HG03097 (cell line): ENCODE data around the gene CD3G.

Experiments used
- ATAC-seq: cut with Tn5 transposase; IDR thresholded peaks from one replicate; pipeline ENCODE4 v1.9.1; 2021; ENCODE audit not compliant: unreplicated experiment, low FRiP score

The CD3G gene

DNA sequence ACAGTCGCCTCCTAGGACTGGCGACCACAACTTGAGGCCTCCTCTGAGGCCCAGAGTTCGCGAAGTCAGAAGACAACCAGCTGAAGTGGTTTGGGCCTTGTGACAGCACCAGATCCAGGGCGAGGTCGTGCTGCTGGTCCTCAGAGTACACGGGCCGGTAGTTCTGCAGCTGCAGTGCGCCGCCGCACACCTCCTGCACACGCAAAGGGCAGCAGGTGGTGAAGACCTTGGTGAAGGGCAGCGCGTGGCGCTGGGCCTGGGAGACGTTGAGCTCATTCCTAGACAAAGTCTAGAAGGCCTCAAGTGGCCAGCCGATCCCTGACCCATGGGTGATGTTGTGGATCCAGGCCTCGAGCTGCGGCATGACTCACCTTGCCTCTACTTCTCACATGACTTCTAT is 21.4 kb upstream of the CD3G start:
- no peak for ATAC-seq

DNA sequence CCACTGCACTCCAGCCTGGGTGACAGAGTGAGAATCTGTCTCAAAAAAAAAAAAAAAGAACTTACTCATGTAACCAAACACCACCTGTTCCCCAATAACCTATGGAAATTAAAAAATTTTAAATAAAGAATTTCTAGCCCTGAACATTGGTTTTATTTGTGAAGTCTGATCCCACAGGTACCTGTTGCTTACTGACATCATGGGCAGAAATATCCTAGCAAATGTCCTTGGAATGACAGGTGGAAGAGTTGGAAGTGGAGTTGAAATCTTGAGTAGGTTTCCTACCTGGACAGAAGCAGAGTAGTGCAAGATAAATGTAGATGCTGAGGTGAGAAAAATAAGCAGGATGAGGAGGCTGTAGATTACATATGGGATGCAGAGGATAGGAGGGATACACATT is 18.9 kb upstream of the CD3G start:
- ATAC-seq, result no peak

DNA sequence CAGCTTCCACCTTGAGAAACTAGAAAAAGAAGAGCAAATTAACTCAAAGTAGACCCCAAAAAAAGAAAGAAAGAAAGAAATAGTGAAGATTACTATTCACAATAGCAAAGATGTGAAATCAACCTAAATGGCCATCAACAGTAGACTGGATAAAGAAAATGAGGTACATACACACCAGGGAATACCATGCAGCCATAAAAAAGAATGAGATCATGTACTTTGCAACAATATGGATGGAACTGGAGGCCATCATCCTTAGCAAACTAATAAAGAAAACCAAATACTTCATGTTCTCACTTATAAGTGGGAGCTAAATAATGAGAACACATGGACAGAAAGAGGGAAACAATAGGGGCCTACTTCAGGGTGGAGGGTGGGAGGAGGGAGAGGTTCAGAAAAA is 15.4 kb upstream of the CD3G start:
- no peak for ATAC-seq

DNA sequence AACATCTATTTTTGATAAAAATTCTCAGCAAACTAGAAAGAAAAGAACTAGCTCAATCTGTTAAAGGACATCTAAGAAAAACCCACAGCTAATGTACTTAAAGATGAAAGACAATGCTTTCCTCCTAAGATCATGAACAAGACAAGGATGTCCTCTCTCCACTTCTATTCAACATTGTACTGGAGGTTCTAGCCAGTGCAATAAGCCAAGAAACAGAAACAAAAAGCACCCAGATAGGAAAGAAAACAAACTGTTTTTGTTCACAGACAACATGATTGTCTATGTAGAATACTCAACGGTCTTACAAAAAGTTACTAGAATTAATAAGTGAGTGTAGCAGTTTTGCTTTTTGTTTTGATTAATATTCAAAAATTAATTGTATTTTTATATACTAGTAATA is 9.4 kb upstream of the CD3G start:
- ATAC-seq, result no peak

DNA sequence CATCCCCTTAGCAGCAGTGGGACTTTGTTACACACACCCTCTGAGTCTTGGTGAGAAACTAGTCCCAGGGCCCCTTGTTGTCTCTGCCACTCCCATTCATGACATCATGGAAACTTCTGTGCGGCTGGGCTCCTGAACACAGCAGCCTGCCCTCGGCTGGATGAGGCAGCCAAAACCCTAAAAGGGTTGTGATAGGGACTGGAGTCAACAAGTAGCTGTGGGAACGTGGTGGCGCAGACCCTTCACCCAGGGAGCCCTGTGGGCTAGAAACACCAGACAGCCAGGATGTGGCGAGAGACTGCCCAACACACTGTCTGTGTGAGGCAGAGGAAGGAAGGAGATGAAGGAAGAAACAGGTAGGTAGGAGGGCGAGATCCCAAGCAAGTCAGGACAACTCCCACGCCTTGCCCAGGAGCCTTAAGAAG is 5.5 kb upstream of the CD3G start:
- ATAC-seq, result no peak

DNA sequence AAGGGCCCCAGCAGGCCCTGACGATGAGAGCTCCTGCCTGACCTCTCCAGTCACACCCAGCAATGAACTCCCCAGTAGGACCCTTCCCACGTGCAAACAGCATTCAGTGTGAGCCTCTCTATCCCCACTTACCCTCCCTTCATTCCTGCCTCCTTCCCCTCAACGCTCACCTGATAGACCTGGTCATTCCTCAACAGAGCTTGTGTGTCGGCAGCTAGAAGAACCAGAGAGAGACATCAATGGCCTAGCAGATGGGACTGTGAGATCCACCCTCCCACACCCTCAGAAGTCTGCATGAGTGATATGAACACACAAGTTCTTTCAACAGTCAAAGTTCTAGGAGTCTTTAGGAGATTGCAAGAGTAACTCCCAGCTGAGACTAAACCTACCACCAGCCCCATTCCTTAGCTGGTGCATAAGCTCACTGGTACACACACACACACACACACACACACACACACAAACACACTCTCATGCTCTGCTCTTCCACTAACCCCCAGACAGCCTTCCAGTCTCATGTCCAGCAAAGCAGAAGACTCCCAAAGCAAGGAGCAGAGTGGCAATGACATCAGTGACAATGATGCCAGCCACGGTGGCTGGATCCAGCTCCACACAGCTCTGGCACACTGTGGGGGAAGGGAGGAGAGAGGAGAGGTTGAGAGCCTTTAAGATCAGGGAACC is 4.7 kb upstream of the CD3G start:
- no peak for ATAC-seq

DNA sequence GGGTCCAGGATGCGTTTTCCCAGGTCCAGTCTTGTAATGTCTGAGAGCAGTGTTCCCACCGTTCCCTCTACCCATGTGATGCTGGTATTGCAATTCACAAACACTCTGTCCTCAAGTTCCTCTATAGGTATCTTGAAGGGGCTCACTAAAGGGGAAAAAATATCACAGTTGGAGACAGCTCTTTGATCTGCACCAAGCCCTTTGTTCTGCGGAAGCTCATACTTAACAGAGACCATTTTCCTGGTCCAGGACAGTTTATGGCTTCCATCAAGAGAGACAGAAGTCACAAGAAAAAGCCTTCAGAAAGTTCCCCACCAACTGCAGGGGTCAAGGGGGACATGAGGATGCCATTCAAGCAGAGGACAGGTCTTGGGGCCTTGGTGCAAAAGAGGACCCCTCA is 3.7 kb upstream of the CD3G start:
- no peak for ATAC-seq

DNA sequence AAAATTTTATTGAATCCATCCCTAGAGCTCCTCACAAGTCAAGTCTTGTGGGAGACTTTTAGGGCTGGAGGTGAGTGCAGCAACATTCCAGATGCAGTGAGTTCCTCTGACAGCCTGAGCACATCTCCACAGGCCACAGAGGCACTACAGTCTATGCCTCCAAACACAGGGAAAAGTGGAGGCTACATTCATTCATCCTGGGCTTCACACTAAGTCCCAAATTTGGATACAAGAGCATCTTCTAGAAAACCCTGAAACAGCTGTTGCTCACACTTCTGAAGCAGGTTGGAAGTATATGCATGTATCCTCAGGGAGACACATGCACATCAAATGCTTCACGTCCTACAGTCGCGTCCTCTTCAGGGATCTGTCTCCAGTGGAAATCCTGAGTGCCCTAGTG is 2.9 kb upstream of the CD3G start:
- no peak for ATAC-seq

DNA sequence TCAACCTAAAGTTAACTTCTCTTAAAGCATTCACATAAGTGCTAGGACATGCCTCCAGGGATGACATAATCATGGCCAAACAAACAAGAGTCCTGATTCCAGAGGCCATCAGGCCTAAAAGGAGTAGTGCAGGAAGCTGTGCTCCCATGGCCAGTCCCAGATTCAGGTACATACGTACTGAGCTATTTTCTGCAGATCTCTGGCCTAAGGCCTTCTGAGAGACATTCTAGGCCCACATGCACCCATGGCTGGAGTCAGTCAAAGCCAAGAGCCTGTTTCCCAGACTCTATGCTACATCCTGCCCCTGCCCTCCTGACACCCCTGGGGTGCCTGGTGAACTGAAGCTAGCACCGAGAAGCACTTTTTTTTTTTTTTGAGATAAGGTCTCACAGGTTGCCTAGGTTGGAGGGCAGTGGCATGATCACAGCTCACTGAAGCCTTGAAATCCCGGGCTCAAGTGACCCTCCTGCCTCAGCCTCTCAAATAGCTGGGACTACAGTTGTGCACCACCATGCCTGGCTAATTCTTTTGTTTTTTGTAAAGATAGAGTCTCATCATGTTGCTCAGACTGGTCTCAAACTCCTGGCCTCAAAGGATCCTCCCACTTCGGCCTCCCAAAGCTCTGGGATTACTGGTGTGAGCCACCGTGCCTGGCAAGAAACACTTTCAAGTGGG is 2.2 kb upstream of the CD3G start:
- no peak for ATAC-seq

DNA sequence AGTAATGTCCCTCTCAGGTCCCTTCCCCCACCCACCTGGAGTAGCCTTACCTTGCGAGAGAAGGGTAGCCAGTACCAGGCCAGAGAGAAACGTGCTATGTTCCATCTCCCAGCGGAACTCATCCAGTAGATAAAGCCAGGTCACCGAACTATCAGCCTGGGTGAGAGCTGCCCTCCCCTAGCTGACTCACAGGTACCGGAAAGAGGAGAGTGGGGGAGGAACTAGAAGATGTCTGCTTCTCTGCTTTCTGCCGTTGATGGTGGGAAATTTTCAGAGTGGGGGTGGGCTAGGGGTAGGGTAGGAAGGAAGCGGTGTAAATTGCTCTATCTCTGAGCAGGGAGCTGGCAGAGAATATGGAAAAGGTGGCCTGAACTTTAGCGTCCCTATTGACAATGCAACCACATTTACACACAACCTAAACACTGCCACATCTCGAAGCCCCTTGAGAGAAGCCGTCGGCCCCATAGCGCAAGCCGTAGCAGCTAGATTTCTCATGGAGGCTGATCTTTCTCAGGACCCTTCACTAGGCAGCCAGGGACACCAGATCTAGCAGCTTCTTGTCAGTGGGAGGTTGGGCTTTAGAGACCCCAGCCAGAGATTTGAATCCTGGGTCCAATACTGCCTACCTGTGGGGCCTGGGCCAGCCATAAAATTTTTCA is 1.5 kb upstream of the CD3G start, which contains the start of gene CD3D:
Gene CD3D, minus strand, starts transcription at position 203 of the 659 bp plus-strand sequence. Its CDS starts 98 bp downstream, at position 105.
- no peak for ATAC-seq

DNA sequence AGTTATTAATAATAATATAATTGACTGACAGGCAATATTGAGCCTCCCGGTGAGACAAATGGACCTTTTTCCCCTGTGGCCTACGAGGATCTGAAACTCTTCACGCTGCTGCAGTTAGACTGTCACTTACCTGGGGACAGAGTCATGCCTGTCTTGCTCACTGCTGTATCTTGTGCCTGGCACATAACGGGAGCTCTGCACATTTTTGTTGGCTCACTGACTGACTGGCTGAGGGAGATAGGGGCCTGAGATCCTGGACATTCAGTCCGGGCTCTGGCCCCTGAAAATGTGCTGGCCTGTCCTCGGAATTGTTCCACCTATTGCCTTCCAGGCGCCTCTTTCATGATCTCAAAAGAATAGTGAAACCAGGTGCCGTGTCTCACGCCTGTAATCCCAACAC is 896 bp upstream of the CD3G start:
- no peak for ATAC-seq

DNA sequence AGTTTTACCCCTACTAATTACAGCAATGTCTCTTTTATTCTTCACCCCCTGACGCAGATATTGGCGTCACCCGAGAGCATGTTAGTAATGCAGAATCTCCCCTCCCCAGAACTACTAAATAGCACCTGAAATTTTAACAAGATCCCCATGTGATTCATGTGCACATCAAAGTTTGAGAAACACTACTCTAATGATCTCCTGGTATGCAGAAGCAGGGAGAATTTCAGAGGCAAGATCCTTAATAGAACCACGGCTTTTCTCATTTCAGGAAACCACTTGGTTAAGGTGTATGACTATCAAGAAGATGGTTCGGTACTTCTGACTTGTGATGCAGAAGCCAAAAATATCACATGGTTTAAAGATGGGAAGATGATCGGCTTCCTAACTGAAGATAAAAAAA is 5.3 kb downstream of the CD3G start:
- ATAC-seq, result no peak

DNA sequence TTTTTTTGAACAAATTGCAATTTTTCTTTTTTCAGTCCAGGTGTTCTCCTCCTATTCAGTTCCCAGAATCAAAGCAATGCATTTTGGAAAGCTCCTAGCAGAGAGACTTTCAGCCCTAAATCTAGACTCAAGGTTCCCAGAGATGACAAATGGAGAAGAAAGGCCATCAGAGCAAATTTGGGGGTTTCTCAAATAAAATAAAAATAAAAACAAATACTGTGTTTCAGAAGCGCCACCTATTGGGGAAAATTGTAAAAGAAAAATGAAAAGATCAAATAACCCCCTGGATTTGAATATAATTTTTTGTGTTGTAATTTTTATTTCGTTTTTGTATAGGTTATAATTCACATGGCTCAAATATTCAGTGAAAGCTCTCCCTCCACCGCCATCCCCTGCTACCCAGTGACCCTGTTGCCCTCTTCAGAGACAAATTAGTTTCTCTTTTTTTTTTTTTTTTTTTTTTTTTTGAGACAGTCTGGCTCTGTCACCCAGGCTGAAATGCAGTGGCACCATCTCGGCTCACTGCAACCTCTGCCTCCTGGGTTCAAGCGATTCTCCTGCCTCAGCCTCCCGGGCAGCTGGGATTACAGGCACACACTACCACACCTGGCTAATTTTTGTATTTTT is 9.1 kb downstream of the CD3G start:
- no peak for ATAC-seq

DNA sequence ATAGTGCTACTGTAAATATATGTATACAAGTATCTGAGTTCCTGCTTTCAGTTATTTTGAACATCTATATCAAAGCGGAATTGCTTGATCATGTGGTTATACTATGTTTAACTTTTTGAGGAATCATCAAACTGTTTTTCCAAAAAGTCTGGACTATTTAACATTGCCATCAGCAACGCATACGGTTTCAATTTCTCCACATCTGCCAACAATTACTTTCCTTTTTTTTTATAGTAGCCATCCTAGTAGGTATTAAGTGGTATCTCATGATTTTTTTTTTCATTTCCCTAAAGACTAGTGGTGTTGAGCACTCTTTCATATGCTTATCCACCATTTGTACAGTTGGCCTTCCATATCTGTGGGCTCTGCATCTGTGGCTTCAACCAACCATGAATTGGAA is 13.9 kb downstream of the CD3G start:
- ATAC-seq, result no peak

DNA sequence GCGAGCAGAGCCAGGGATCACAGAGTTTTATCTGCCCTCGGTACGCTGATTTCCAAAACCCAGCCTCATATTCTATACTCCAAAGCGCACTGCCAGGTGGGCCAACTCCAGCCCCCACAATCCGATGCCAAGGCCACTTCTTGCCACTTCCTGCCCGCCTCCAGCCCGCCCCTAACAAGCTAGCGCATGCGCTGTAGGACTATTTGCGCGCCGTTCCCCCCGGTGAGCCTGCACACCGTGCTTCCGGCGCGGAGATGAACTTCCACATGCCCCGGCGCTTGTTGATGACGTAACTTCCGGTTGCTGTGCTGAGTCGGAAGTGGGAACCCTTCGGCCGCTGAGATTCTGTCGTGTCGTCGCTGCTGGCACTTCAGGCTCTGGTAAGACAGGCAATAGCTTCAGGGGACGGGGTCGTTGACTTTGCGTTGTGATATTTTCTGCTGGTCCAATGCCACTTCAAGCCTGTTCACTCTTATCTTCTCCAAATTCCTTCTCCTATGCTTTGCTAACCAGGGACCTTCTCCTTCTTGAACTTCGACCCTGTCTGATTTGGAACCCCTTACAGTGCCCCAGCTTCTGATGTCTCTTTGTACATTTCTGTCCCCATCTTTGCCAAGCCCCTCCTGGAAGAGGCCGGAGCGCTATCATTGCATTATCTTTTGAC is 15.3 kb downstream of the CD3G start, which contains the start of gene UBE4A:
Gene UBE4A, plus strand, starts transcription at position 306 of the 664 bp plus-strand sequence. CDS start 5,481 bp downstream, outside the sequence.
- peak; percentile 78 for ATAC-seq

DNA sequence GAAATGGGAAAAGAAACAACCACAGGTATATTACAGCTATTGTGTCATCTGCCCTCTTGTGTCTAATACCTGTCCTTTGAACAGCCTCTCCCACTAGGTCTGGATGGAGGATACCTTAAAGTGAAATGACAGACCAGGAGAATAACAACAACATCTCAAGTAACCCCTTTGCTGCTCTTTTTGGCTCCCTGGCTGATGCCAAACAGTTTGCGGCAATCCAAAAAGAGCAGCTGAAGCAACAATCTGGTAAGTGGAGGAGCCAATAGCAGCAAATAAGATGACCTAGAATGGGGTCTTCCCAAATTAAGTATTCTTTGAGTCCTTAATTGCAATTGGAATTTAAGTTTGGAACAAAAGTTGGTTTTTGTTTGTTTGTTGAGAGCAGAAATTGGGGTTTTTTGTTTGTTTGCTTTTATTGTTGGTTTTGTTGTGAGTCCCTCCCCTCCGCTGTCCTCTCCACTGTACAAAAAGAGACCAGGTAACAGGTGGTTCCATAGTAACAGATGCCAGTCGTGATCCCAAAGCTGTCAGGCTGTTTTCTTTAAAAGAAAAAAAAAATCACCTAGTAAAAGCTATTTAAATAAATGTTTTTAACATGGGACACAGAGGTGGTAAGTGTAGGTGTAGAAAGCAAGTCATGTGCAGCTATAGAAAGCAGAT is 20.9 kb downstream of the CD3G start:
- ATAC-seq, result no peak

DNA sequence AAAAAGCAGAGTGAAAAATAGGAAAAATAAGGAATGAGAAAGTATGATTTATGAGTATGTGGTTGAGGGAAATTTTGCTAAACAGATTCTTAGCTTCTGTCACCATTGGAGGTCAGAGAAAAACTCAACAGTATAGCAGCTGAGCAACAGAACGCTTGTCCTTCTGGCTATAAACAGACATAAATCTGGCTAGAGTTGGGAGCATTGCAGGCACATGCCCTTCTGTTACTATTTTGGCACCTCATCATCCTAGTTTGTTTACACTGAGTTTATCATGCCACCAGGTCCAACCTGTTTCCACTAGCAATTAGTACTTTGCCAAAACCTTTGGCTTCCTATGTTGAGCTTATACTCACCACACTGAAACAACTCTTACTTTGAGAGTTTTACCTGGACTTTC is 22.1 kb downstream of the CD3G start:
- no peak for ATAC-seq

DNA sequence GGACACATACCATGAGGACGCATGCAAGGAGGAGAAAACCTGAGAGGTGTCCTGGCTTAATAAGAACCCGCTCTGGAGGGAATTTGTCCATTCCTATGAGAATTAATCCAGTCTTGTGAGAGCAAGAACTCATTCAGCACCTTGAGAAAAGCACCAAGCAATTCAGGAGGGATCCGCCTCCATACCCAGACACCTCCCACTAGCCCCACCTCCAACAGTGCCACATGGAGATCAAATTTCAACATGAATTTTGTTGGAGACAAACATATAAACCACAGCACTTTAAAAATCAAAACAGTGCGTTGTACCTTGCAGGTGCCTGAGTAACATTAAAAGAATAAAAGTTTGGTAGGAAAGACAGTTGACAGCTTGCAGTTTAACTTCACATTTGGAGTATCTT is 26.6 kb downstream of the CD3G start:
- ATAC-seq, result no peak

DNA sequence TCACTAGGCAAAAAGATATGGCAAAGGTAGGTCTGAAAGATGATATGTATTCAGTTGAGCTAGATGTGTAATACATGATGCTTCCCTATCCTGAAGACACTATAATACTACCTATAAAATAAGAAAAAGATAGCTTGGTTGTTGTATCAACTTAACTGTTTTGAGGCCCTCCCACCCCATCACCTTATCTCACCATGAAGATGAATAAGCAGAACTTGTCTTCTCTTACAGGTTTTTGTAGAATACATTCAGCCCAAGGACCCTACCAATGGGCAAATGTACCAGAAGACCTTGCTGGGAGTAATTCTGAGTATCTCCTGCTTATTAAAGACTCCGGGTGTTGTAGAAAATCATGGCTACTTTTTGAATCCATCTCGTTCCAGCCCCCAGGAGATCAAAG is 29.1 kb downstream of the CD3G start:
- no peak for ATAC-seq

DNA sequence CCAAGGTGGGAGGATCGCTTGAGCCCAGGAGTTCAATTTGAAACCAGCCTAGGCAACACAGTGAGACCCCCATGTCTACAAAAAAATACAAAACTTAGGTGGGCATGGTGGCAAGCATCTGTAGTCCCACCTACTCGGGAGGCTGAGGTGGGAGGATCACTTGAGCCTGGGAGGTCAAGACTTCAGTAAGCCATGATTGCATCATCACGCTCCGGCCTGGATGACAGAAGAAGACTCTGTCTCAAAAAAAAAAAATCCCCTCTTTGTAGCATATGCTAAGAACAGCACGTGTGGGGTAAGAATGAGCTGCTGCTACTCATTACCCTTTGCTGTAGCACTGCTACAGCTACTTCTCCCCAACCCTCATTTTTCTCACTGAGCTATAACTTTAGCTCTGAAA is 29.7 kb downstream of the CD3G start:
- no peak for ATAC-seq
